ENCODE results near the gene CYP19A1. TPM values are rescaled to one million over a fixed set of nuclear protein-coding genes. Genes with fewer than 3 reads are reported as not detected.

CYP19A1 gene
- total RNA-seq, 1 donor from 2014 or later, result not detected

GRCh38 chr15:51186181-51186705 lies 152.2 kb downstream of the CYP19A1 start:
- no peak for DNase-seq (ENCODE audit: low spot score)
- Mint-ChIP-seq H3K9me3 (ENCODE audit: unreplicated experiment) (no peaks in the 10 kb centered on the region), H3K27ac (ENCODE audit: unreplicated experiment) (no peak overlapping the region), H3K4me3 (ENCODE audit: unreplicated experiment) (no peak overlapping the region), H3K36me3 (ENCODE audit: low read depth, unreplicated experiment) (no peaks in the 10 kb centered on the region), H3K27me3 (ENCODE audit: unreplicated experiment) (no peaks in the 10 kb centered on the region), H3K4me1 (ENCODE audit: unreplicated experiment) (peaks cover 13% of the 10 kb centered on the region)
- no peak for TF ChIP-seq CTCF (IDR thresholded peaks at IDR 0.05; ENCODE audit: unreplicated experiment)

GRCh38 chr15:51185213-51186159 lies 152.9 kb downstream of the CYP19A1 start:
- peaks cover 13% of the 10 kb centered on the region for H3K4me1 Mint-ChIP-seq (ENCODE audit: unreplicated experiment)
- no peak for TF ChIP-seq CTCF (IDR thresholded peaks at IDR 0.05; ENCODE audit: unreplicated experiment)

GRCh38 chr15:51184627-51185026 lies 153.8 kb downstream of the CYP19A1 start:
- Mint-ChIP-seq H3K4me1 (ENCODE audit: unreplicated experiment) (peaks cover 13% of the 10 kb centered on the region), H3K4me3 (ENCODE audit: unreplicated experiment) (no peak overlapping the region), H3K9me3 (ENCODE audit: unreplicated experiment) (no peaks in the 10 kb centered on the region), H3K27ac (ENCODE audit: unreplicated experiment) (no peak overlapping the region), H3K36me3 (ENCODE audit: low read depth, unreplicated experiment) (no peaks in the 10 kb centered on the region), H3K27me3 (ENCODE audit: unreplicated experiment) (no peaks in the 10 kb centered on the region)
- no peak for TF ChIP-seq CTCF (IDR thresholded peaks at IDR 0.05; ENCODE audit: unreplicated experiment)
- no peak for DNase-seq (ENCODE audit: low spot score)

More at GRCh38 chr15:51185213-51186159, 152.9 kb downstream of the CYP19A1 start:
- Mint-ChIP-seq H3K27me3 (ENCODE audit: unreplicated experiment) (no peaks in the 10 kb centered on the region), H3K36me3 (ENCODE audit: low read depth, unreplicated experiment) (no peaks in the 10 kb centered on the region), H3K9me3 (ENCODE audit: unreplicated experiment) (no peaks in the 10 kb centered on the region), H3K27ac (ENCODE audit: unreplicated experiment) (no peak overlapping the region), H3K4me3 (ENCODE audit: unreplicated experiment) (no peak overlapping the region)
- no peak for DNase-seq (ENCODE audit: low spot score)

- Mint-ChIP-seq H3K27me3 (ENCODE audit: unreplicated experiment) (no peaks in the 10 kb centered on the region), H3K4me3 (ENCODE audit: unreplicated experiment) (no peak overlapping the region), H3K27ac (ENCODE audit: unreplicated experiment) (no peak overlapping the region), H3K36me3 (ENCODE audit: low read depth, unreplicated experiment) (no peaks in the 10 kb centered on the region), H3K4me1 (ENCODE audit: unreplicated experiment) (peaks cover 13% of the 10 kb centered on the region), H3K9me3 (ENCODE audit: unreplicated experiment) (no peaks in the 10 kb centered on the region)
- no peak for DNase-seq (ENCODE audit: low spot score)
- no peak for TF ChIP-seq CTCF (IDR thresholded peaks at IDR 0.05; ENCODE audit: unreplicated experiment)
Observed at GRCh38 chr15:51183076-51183475, 155.3 kb downstream of the CYP19A1 start.

GRCh38 chr15:51181905-51182304 lies 156.5 kb downstream of the CYP19A1 start:
- peaks cover 12% of the 10 kb centered on the region for H3K4me1 Mint-ChIP-seq (ENCODE audit: unreplicated experiment)
- H3K27ac Mint-ChIP-seq (ENCODE audit: unreplicated experiment), result no peak overlapping the region
- no peak overlapping the region for H3K4me3 Mint-ChIP-seq (ENCODE audit: unreplicated experiment)
- H3K36me3 Mint-ChIP-seq (ENCODE audit: low read depth, unreplicated experiment), result no peaks in the 10 kb centered on the region
- DNase-seq (ENCODE audit: low spot score), result no peak
- H3K27me3 Mint-ChIP-seq (ENCODE audit: unreplicated experiment), result no peaks in the 10 kb centered on the region
- H3K9me3 Mint-ChIP-seq (ENCODE audit: unreplicated experiment), result no peaks in the 10 kb centered on the region
- no peak for TF ChIP-seq CTCF (IDR thresholded peaks at IDR 0.05; ENCODE audit: unreplicated experiment)
